ENCODE measurements around the gene ZSCAN18. TPM values are rescaled to one million over a fixed set of nuclear protein-coding genes. Genes with fewer than 3 reads are reported as not detected.
"Not testable (repeated sequence)": the region's sequence is repeated elsewhere in the genome, so short reads cannot be mapped to it uniquely, and the experiment has no call there.

Gene ZSCAN18, protein sequence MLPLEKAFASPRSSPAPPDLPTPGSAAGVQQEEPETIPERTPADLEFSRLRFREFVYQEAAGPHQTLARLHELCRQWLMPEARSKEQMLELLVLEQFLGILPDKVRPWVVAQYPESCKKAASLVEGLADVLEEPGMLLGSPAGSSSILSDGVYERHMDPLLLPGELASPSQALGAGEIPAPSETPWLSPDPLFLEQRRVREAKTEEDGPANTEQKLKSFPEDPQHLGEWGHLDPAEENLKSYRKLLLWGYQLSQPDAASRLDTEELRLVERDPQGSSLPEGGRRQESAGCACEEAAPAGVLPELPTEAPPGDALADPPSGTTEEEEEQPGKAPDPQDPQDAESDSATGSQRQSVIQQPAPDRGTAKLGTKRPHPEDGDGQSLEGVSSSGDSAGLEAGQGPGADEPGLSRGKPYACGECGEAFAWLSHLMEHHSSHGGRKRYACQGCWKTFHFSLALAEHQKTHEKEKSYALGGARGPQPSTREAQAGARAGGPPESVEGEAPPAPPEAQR
- total RNA-seq, result 100 to 1,000 TPM in 3 of 4 donors, 10 to 100 TPM in 1; 51.5 to 138 (median 121) TPM

DNA sequence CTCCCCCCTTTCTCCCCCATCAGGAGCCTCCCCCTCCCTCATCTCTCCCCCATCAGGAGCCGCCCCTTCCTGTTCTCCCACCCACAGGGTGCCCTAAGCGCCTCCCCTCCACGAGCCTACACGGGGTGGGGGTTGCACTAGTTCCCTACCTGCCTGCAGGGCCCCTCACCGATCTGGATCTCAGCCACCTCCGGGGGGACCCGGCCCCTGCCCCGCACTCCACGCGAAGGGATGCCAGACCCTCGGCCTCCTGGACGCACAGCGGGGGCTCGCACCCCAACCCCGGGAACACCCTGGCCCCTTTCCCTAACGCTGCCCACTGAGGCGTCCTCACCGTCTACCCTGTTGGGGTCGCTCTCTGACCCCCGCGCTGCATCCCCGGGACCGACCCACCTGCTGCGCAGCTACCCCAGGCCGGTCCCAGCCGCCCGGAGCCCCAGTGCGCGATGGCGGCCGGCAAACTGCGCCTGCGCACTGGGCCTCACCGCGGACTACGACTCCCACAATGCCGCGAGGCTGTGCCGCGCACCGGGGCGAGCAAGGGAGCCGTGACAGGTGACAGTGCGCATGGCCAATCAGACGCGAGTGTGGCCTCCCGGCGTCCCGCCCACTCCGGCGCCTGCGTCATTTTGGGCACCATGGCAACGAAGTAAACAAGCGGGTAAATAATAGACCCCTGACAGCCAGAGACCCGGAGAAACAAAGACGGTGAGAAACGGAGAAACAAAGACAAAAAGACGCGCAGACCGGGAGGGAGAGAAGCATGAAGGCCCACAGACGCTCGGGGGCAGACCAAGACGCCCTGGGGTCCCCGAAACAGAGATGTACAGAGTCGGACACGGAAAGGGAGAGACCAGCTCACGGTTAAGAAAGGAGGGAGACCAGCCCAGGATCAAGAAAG lies at the start of gene ZSCAN18:
Gene ZSCAN18, minus strand, starts transcription at position 451 of the 901 bp plus-strand sequence. CDS start 7,964 bp downstream, outside the sequence.
- Histone ChIP-seq H3K4me1 (peaks cover 0 to 3% of the 10 kb centered on the region in 2 donors), H3K27ac (peak within 1 kb of the TSS; percentile 97), H3K27me3 (no peaks in the 10 kb centered on the region), H3K9me3 (no peaks in the 10 kb centered on the region), H3K4me3 (peak within 1 kb of the TSS; percentile 90 to 100), H3K36me3 (no peaks in the 10 kb centered on the region)
- intact Hi-C loops (cut with DNase I; ENCODE audit: low total_unique reads), result no loop called here
- TF ChIP-seq, protein P1, sequence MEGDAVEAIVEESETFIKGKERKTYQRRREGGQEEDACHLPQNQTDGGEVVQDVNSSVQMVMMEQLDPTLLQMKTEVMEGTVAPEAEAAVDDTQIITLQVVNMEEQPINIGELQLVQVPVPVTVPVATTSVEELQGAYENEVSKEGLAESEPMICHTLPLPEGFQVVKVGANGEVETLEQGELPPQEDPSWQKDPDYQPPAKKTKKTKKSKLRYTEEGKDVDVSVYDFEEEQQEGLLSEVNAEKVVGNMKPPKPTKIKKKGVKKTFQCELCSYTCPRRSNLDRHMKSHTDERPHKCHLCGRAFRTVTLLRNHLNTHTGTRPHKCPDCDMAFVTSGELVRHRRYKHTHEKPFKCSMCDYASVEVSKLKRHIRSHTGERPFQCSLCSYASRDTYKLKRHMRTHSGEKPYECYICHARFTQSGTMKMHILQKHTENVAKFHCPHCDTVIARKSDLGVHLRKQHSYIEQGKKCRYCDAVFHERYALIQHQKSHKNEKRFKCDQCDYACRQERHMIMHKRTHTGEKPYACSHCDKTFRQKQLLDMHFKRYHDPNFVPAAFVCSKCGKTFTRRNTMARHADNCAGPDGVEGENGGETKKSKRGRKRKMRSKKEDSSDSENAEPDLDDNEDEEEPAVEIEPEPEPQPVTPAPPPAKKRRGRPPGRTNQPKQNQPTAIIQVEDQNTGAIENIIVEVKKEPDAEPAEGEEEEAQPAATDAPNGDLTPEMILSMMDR (IDR thresholded peaks at IDR 0.05), result peak in 1 of 4 experiments; percentile 11
- TF ChIP-seq POLR2A (IDR thresholded peaks at IDR 0.05), result peak; percentile 65 to 90
- peak; percentile 98 to 99 for DNase-seq

DNA sequence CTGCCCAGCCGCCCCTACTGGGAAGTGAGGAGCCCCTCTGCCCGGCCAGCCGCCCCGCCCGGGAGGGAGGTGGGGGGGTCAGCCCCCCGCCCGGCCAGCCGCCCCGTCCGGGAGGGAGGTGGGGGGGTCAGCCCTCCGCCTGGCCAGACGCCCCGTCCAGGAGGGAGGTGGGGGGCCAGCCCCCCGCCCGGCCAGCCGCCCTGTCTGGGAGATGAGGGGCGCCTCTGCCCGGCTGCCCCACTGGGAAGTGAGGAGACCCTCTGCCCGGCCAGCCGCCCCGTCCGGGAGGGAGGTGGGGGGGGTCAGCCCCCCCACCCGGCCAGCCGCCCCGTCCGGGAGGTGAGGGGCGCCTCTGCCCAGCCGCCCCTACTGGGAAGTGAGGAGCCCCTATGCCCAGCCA lies 49.4 kb upstream of the ZSCAN18 start:
- intact Hi-C loops (cut with DNase I; ENCODE audit: low total_unique reads), result not testable (repeated sequence)
- peaks cover 0 to 45% of the 10 kb centered on the region in 2 donors for H3K9me3 ChIP-seq

DNA sequence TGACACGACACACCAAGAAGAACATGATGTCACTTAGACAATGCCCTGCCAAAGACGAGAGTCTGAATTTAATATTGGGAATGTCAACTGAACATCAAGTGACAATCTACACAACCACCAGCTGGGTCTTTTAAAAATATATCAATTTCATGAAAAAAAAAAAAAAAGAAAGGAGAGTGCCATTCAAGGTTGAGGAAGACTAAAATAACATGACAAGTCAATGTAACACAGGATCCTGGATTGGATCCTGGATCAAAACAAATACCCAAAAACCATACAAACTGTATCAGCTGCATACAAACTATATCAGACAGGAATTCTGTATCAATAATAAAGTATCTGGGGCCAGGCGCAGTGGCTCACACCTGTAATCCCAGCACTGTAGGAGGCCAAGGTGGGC lies 47.8 kb upstream of the ZSCAN18 start:
- H3K4me1 ChIP-seq, result no peaks in the 10 kb centered on the region
- no peaks in the 10 kb centered on the region for H3K36me3 ChIP-seq
- DNase-seq, result no peak
- H3K4me3 ChIP-seq, result no peak overlapping the region
- TF ChIP-seq POLR2A (IDR thresholded peaks at IDR 0.05), result no peak
- TF ChIP-seq, protein P1 (IDR thresholded peaks at IDR 0.05), result no peak
- peaks cover 0 to 61% of the 10 kb centered on the region in 2 donors for H3K9me3 ChIP-seq
- no peak overlapping the region for H3K27ac ChIP-seq
- intact Hi-C loops (cut with DNase I; ENCODE audit: low total_unique reads), result no loop called here
- H3K27me3 ChIP-seq, result no peaks in the 10 kb centered on the region

More for the DNA sequence above, 49.4 kb upstream of the ZSCAN18 start:
- not testable (repeated sequence) for H3K36me3 ChIP-seq, H3K4me3 ChIP-seq, H3K4me1 ChIP-seq, H3K27me3 ChIP-seq, DNase-seq, H3K27ac ChIP-seq

DNA sequence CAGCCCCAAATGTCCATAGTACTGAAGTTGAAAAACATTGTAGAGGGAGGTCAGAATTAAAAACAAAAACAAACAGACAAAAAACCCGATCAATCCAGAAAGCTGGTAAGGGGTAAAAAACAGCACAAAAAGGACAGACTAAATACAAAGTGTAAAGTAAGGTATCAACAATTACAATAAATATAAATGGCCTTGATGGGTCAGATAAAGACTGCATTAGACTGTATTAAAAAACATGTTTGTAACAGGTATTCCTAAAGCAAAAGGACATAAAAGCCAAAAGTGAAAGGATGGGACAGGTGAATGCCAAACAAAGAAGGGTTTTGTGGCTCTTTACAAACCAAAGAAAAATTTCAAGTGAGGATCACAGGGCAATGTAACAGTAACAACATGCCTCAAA lies 36.2 kb upstream of the ZSCAN18 start:
- H3K27me3 ChIP-seq, result no peaks in the 10 kb centered on the region
- H3K4me3 ChIP-seq, result no peak overlapping the region
- no peak for TF ChIP-seq POLR2A (IDR thresholded peaks at IDR 0.05)
- H3K36me3 ChIP-seq, result no peaks in the 10 kb centered on the region
- peaks cover 4 to 100% of the 10 kb centered on the region in 2 donors for H3K9me3 ChIP-seq
- H3K27ac ChIP-seq, result no peak overlapping the region
- DNase-seq, result no peak
- intact Hi-C loops (cut with DNase I; ENCODE audit: low total_unique reads), result no loop called here
- H3K4me1 ChIP-seq, result no peaks in the 10 kb centered on the region

DNA sequence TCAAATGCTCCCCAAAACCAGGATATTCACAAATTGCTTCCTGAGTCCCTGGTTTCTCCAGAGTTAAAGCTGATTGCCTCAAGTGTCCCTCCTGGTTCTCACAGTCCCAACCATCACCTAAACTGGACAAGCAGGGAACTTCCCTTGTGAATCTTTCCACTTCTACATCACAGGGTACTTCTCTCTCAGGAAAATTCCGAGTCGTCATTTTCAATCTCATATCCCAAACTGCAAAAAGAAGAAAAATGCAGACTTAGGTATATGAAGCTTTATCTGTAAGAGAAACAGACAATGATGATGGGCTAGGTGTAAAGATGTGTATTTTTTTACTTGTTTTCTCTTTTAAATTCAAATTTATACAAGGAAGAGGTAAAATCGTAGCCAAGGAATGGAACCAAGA lies 31.3 kb upstream of the ZSCAN18 start:
- intact Hi-C loops (cut with DNase I; ENCODE audit: low total_unique reads), result no loop called here
- H3K9me3 ChIP-seq, result peaks cover 12 to 100% of the 10 kb centered on the region in 2 donors
- DNase-seq, result no peak
- TF ChIP-seq, protein P1 (IDR thresholded peaks at IDR 0.05), result no peak
- TF ChIP-seq POLR2A (IDR thresholded peaks at IDR 0.05), result no peak
- no peak overlapping the region for H3K4me3 ChIP-seq
- H3K27me3 ChIP-seq, result no peaks in the 10 kb centered on the region
- no peaks in the 10 kb centered on the region for H3K4me1 ChIP-seq
- H3K27ac ChIP-seq, result no peak overlapping the region
- peaks cover 0 to 3% of the 10 kb centered on the region in 2 donors for H3K36me3 ChIP-seq
